Tibial nerve (tissue), 4 donors: ENCODE measurements around the gene VIT. TPM values are rescaled to one million over a fixed set of nuclear protein-coding genes. Genes with fewer than 3 reads are reported as not detected.
"Not testable (repeated sequence)": the region's sequence is repeated elsewhere in the genome, so short reads cannot be mapped to it uniquely, and the experiment has no call there.

Experiments used
- DNase-seq, 2 donors: peaks; one replicate each; pipeline ENCODE4 v3.0.0-alpha.2; 2019; ENCODE audit warnings: low spot score in 2 of 2
- H3K27ac ChIP-seq, 4 donors: fragments of 200-600 bp; sonication (generic) in 3 of 4; one replicate each; pipeline ENCODE4 v1.5.1; 2017 to 2019; ENCODE audit warnings: mild to moderate bottlenecking in 1 of 4
- H3K27me3 ChIP-seq, 2 donors: fragments of 200-600 bp; sonication (generic) in 1 of 2; one replicate each; pipeline versions ENCODE4 v1.5.1 to v1.6.0; 2017 to 2019
- H3K36me3 ChIP-seq, 3 donors: fragments of 200-600 bp; sonication (generic); one replicate each; pipeline ENCODE4 v1.5.1; 2018 to 2019
- H3K4me1 ChIP-seq, 4 donors: fragments of 200-600 bp; sonication (generic) in 3 of 4; one replicate each; pipeline ENCODE4 v1.5.1; 2017 to 2019
- H3K4me3 ChIP-seq, 4 donors: fragments of 200-600 bp; sonication (generic) in 3 of 4; one replicate each; pipeline ENCODE4 v1.5.1; 2017 to 2019; ENCODE audit warnings: mild to moderate bottlenecking in 1 of 4, moderate library complexity in 1 of 4
- H3K9me3 ChIP-seq, 4 donors: fragments of 200-600 bp; sonication (generic) in 3 of 4; one replicate each; pipeline ENCODE4 v1.5.1; 2017 to 2019
- EP300 ChIP-seq, 2 donors: sonication (generic); formaldehyde crosslinking; IDR thresholded peaks; one replicate each; pipeline ENCODE4 v1.6.1; 2017; ENCODE audit warnings: antibody characterized with exemption in 2 of 2, mild to moderate bottlenecking in 1 of 2
- POLR2A ChIP-seq, 2 donors: fragments of 450-650 bp; IDR thresholded peaks; one replicate each; pipeline ENCODE4 v1.6.1; 2017; ENCODE audit warnings: antibody characterized with exemption in 2 of 2, mild to moderate bottlenecking in 2 of 2, moderate library complexity in 2 of 2
- WGBS, 2 donors: methylation state at CpG; one replicate each; pipeline ENCODE4 v1.1.5; 2018; 5-methylcytosine and 5-hydroxymethylcytosine counted together
- total RNA-seq, 4 donors: library from RNA; depleted of rRNA; stranded (reverse); fragments of >200 nt; gene quantifications; one replicate each; pipeline ENCODE4 v1.1.0, GENCODE V29; 2016
- TF ChIP-seq, protein P1 (sequence below), 5 experiments: fragments of 200-600 bp in 3 of 5; fragments of 450-650 bp in 2 of 5; sonication (generic) in 3 of 5; IDR thresholded peaks; one replicate each; pipeline ENCODE4 v1.5.1; 2016 to 2019; ENCODE audit warnings: antibody characterized with exemption in 5 of 5, mild to moderate bottlenecking in 3 of 5, moderate library complexity in 2 of 5

VIT gene
- total RNA-seq, 4 donors from 2014 or later, result 55.2 to 201 (median 125) TPM

GRCh38 chr2:36677996-36678605 lies 18.4 kb upstream of the VIT start:
- DNase-seq, result no peak
- H3K4me1 ChIP-seq, result no peaks in the 10 kb centered on the region
- H3K36me3 ChIP-seq, result no peaks in the 10 kb centered on the region
- no peak overlapping the region for H3K27ac ChIP-seq
- no peak overlapping the region for H3K4me3 ChIP-seq
- TF ChIP-seq, protein P1, sequence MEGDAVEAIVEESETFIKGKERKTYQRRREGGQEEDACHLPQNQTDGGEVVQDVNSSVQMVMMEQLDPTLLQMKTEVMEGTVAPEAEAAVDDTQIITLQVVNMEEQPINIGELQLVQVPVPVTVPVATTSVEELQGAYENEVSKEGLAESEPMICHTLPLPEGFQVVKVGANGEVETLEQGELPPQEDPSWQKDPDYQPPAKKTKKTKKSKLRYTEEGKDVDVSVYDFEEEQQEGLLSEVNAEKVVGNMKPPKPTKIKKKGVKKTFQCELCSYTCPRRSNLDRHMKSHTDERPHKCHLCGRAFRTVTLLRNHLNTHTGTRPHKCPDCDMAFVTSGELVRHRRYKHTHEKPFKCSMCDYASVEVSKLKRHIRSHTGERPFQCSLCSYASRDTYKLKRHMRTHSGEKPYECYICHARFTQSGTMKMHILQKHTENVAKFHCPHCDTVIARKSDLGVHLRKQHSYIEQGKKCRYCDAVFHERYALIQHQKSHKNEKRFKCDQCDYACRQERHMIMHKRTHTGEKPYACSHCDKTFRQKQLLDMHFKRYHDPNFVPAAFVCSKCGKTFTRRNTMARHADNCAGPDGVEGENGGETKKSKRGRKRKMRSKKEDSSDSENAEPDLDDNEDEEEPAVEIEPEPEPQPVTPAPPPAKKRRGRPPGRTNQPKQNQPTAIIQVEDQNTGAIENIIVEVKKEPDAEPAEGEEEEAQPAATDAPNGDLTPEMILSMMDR (IDR thresholded peaks at IDR 0.05), result no peak
- no peak for TF ChIP-seq EP300 (IDR thresholded peaks at IDR 0.05)
- H3K9me3 ChIP-seq, result peaks cover 0 to 15% (median 0%) of the 10 kb centered on the region in 4 donors
- WGBS, 2 donors, result 65 to 69% methylated on average over 4 of the region's 4 CpGs
- no peaks in the 10 kb centered on the region for H3K27me3 ChIP-seq

DNA sequence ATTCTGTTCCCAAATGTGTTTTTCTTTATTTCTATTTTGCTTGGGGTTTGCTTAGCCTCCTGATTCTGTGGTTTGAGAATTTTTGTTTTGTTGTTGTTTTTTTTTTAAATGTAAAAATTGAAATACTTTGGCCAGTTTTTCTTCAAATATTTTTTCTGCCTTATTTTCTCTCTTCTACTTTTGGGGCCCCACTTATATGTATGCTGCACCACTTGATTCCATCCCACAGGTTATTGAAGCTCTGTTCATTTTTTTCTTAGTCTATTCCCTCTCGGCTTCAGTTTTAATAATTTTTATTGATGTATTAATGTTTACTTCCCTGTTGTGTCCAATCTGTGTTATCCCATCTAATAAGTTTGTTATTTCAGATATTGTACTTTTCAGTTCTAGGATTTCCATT lies 17.7 kb upstream of the VIT start:
- Histone ChIP-seq H3K27me3 (no peaks in the 10 kb centered on the region), H3K4me1 (no peaks in the 10 kb centered on the region), H3K9me3 (peaks cover 0 to 15% (median 0%) of the 10 kb centered on the region in 4 donors), H3K4me3 (no peak overlapping the region), H3K27ac (no peak overlapping the region), H3K36me3 (no peaks in the 10 kb centered on the region)
- DNase-seq, result no peak
- WGBS, 2 donors, result 100% methylated on average over 1 of the region's 1 CpG
- TF ChIP-seq, protein P1 (IDR thresholded peaks at IDR 0.05), result no peak
- TF ChIP-seq POLR2A (IDR thresholded peaks at IDR 0.05), result no peak
- TF ChIP-seq EP300 (IDR thresholded peaks at IDR 0.05), result no peak

- Histone ChIP-seq H3K36me3 (no peaks in the 10 kb centered on the region), H3K4me3 (no peak overlapping the region), H3K27me3 (no peaks in the 10 kb centered on the region), H3K27ac (no peak overlapping the region), H3K4me1 (no peaks in the 10 kb centered on the region), H3K9me3 (peaks cover 0 to 15% (median 0%) of the 10 kb centered on the region in 4 donors)
- DNase-seq, result no peak
- WGBS, 2 donors, result 17 to 34% methylated on average over 2 of the region's 2 CpGs
- no peak for TF ChIP-seq EP300 (IDR thresholded peaks at IDR 0.05)
- TF ChIP-seq, protein P1 (IDR thresholded peaks at IDR 0.05), result no peak
- no peak for TF ChIP-seq POLR2A (IDR thresholded peaks at IDR 0.05)
Observed at GRCh38 chr2:36680012-36680411, 16.5 kb upstream of the VIT start.

DNA sequence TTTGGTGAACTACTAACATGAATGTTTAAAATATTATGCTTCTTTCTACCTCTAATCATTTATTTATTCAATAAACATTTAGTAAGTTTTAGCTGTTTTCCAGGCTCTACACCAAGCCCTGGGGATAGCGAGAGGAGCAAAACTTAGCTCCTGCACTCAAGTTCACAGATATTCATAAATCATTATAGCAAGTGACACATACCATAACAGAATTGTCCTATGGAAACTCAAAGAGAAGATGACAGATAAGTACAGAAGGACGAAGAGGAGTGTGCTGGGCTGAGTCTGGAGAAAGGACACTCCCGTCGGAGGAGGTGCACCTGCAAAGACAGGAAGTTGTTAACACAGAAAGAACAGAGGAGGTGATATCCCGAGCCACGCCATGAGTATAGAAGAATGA lies 13.9 kb upstream of the VIT start:
- WGBS, 2 donors, result 73 to 79% methylated on average over 6 of the region's 6 CpGs
- H3K9me3 ChIP-seq, result peaks cover 0 to 15% (median 0%) of the 10 kb centered on the region in 4 donors
- H3K27me3 ChIP-seq, result no peaks in the 10 kb centered on the region
- H3K36me3 ChIP-seq, result no peaks in the 10 kb centered on the region
- no peaks in the 10 kb centered on the region for H3K4me1 ChIP-seq
- H3K27ac ChIP-seq, result no peak overlapping the region
- TF ChIP-seq, protein P1 (IDR thresholded peaks at IDR 0.05), result no peak
- TF ChIP-seq POLR2A (IDR thresholded peaks at IDR 0.05) (no peak), EP300 (IDR thresholded peaks at IDR 0.05) (no peak)
- DNase-seq, result no peak
- no peak overlapping the region for H3K4me3 ChIP-seq

- Histone ChIP-seq H3K9me3 (peaks cover 0 to 15% (median 0%) of the 10 kb centered on the region in 4 donors), H3K36me3 (no peaks in the 10 kb centered on the region), H3K4me1 (no peaks in the 10 kb centered on the region), H3K4me3 (no peak overlapping the region), H3K27ac (no peak overlapping the region), H3K27me3 (no peaks in the 10 kb centered on the region)
- TF ChIP-seq, protein P1 (IDR thresholded peaks at IDR 0.05), result no peak
- TF ChIP-seq EP300 (IDR thresholded peaks at IDR 0.05) (no peak), POLR2A (IDR thresholded peaks at IDR 0.05) (no peak)
- WGBS, 2 donors, result 42 to 44% methylated on average over 2 of the region's 2 CpGs
- no peak for DNase-seq
Observed at GRCh38 chr2:36683002-36683401, 13.5 kb upstream of the VIT start.

DNA sequence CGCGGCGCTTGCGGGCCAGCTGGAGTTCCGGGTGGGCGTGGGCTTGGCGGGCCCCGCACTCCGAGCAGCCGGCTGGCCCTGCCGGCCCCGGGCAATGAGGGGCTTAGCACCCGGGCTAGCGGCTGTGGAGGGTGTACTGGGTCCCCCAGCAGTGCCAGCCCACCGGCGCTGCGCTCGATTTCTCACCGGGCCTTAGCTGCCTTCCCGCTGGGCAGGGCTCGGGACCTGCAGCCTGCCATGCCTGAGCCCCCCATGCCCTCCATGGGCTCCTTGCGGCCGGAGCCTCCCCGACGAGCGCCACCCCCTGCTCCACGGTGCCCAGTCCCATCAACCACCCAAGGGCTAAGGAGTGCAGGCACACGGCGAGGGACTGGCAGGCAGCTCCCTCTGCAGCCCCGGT lies 8.2 kb upstream of the VIT start:
- H3K27me3 ChIP-seq, DNase-seq, H3K36me3 ChIP-seq, H3K27ac ChIP-seq, H3K4me1 ChIP-seq, H3K9me3 ChIP-seq, H3K4me3 ChIP-seq: not testable (repeated sequence)
- 95% methylated on average over 9 of the region's 30 CpGs; no CpG with 5 or more reads in 1 of the 2 donors for WGBS, 2 donors

GRCh38 chr2:36689013-36689412 lies 7.5 kb upstream of the VIT start:
- H3K4me3 ChIP-seq, H3K36me3 ChIP-seq, H3K27ac ChIP-seq, DNase-seq, H3K4me1 ChIP-seq, H3K9me3 ChIP-seq, H3K27me3 ChIP-seq: not testable (repeated sequence)
- WGBS, 2 donors, result 88 to 94% methylated on average over 15 of the region's 15 CpGs
